ENCODE results near the gene ARHGAP15.

Gene ARHGAP15

GRCh38 chr2:143312441-143312840 lies 183.2 kb downstream of the ARHGAP15 start:
- H3K9ac ChIP-seq = no peak overlapping the region
- no peaks in the 10 kb centered on the region for H3K36me3 ChIP-seq (ENCODE audit: insufficient read depth)
- no peaks in the 10 kb centered on the region for H3K27me3 ChIP-seq (ENCODE audit: insufficient read depth, low read depth)
- no peaks in the 10 kb centered on the region for H4K20me1 ChIP-seq (ENCODE audit: insufficient read depth)
- H2AFZ ChIP-seq (ENCODE audit: low read depth) = no peak overlapping the region
- no peak for TF ChIP-seq CTCF (conservative IDR thresholded peaks at IDR 0.05; ENCODE audit: low read depth, low read length)
- no peaks in the 10 kb centered on the region for H3K4me1 ChIP-seq (ENCODE audit: low read depth, poor library complexity, severe bottlenecking)
- H3K4me2 ChIP-seq = no peak overlapping the region
- no peaks in the 10 kb centered on the region for H3K79me2 ChIP-seq (ENCODE audit: insufficient read depth, low read depth)
- H3K27ac ChIP-seq = no peak overlapping the region
- no peak overlapping the region for H3K4me3 ChIP-seq (IDR thresholded peaks at IDR 0.05; ENCODE audit: insufficient read depth, low read depth, low read length)

DNA sequence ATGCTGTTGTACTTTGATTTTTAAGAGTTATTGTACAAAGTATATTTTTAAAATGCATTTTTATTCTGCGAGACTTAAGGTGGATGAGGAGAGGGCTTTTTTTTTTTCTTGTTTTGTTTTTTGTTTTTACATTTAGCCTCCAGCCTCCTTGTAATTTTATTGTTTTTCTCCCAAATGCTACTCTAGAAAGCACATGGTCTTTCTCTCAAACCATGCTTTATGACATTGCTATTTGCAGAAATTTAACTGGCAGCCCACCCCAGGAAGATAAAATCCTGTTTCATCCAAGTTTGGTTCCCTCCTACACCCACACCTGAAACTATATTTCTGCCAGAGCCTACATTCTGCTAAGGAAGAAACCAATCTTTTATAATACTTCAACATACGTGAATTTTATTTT lies 184.6 kb downstream of the ARHGAP15 start:
- no peak overlapping the region for H2AFZ ChIP-seq (ENCODE audit: low read depth)
- H3K4me1 ChIP-seq (ENCODE audit: low read depth, poor library complexity, severe bottlenecking) = no peaks in the 10 kb centered on the region
- H3K4me2 ChIP-seq = no peak overlapping the region
- H3K4me3 ChIP-seq (IDR thresholded peaks at IDR 0.05; ENCODE audit: insufficient read depth, low read depth, low read length) = no peak overlapping the region
- no peak overlapping the region for H3K9ac ChIP-seq
- no peaks in the 10 kb centered on the region for H4K20me1 ChIP-seq (ENCODE audit: insufficient read depth)
- H3K27ac ChIP-seq = no peak overlapping the region
- H3K27me3 ChIP-seq (ENCODE audit: insufficient read depth, low read depth) = no peaks in the 10 kb centered on the region
- H3K79me2 ChIP-seq (ENCODE audit: insufficient read depth, low read depth) = no peaks in the 10 kb centered on the region
- H3K36me3 ChIP-seq (ENCODE audit: insufficient read depth) = no peaks in the 10 kb centered on the region
- TF ChIP-seq CTCF (conservative IDR thresholded peaks at IDR 0.05; ENCODE audit: low read depth, low read length) = no peak

GRCh38 chr2:143321994-143322393 lies 192.8 kb downstream of the ARHGAP15 start:
- no peaks in the 10 kb centered on the region for H3K79me2 ChIP-seq (ENCODE audit: insufficient read depth, low read depth)
- TF ChIP-seq CTCF (conservative IDR thresholded peaks at IDR 0.05; ENCODE audit: low read depth, low read length) = no peak
- H3K4me3 ChIP-seq (IDR thresholded peaks at IDR 0.05; ENCODE audit: insufficient read depth, low read depth, low read length) = no peak overlapping the region
- H3K36me3 ChIP-seq (ENCODE audit: insufficient read depth) = no peaks in the 10 kb centered on the region
- H3K9ac ChIP-seq = no peak overlapping the region
- H3K4me1 ChIP-seq (ENCODE audit: low read depth, poor library complexity, severe bottlenecking) = no peaks in the 10 kb centered on the region
- no peak overlapping the region for H3K4me2 ChIP-seq
- no peak overlapping the region for H2AFZ ChIP-seq (ENCODE audit: low read depth)
- no peaks in the 10 kb centered on the region for H4K20me1 ChIP-seq (ENCODE audit: insufficient read depth)
- no peak overlapping the region for H3K27ac ChIP-seq
- H3K27me3 ChIP-seq (ENCODE audit: insufficient read depth, low read depth) = no peaks in the 10 kb centered on the region

- Histone ChIP-seq H3K79me2 (ENCODE audit: insufficient read depth, low read depth) (no peaks in the 10 kb centered on the region), H3K4me2 (no peak overlapping the region)
- TF ChIP-seq CTCF (conservative IDR thresholded peaks at IDR 0.05; ENCODE audit: low read depth, low read length) = no peak
These were observed 200.1 kb downstream of the ARHGAP15 start for GRCh38 chr2:143329288-143329687.

More at GRCh38 chr2:143329288-143329687, 200.1 kb downstream of the ARHGAP15 start:
- no peak overlapping the region for H3K9ac ChIP-seq
- no peak overlapping the region for H3K4me3 ChIP-seq (IDR thresholded peaks at IDR 0.05; ENCODE audit: insufficient read depth, low read depth, low read length)
- no peaks in the 10 kb centered on the region for H3K4me1 ChIP-seq (ENCODE audit: low read depth, poor library complexity, severe bottlenecking)
- H4K20me1 ChIP-seq (ENCODE audit: insufficient read depth) = no peaks in the 10 kb centered on the region
- no peak overlapping the region for H2AFZ ChIP-seq (ENCODE audit: low read depth)
- H3K27me3 ChIP-seq (ENCODE audit: insufficient read depth, low read depth) = no peaks in the 10 kb centered on the region
- no peaks in the 10 kb centered on the region for H3K36me3 ChIP-seq (ENCODE audit: insufficient read depth)
- no peak overlapping the region for H3K27ac ChIP-seq

Data from KMS-11 (cell line).